Measurements from ENCODE around the gene FIG4.
"Not testable (repeated sequence)": the region's sequence is repeated elsewhere in the genome, so short reads cannot be mapped to it uniquely, and the experiment has no call there.

Gene FIG4

GRCh38 chr6:109690737-109691621 lies at the start of gene FIG4, which contains the start of gene AK9:
TSS of gene FIG4 (plus strand) at chr6:109691296. CDS start at chr6:109691436, 140 bp downstream.
TSS of gene AK9 (minus strand) at chr6:109691202. CDS start at chr6:109675745, 15,457 bp downstream.
- FAIRE-seq (peak; percentile 97), DNase-seq (ENCODE audit: extremely low spot score, insufficient read length, low read depth) (peak; percentile 82)

GRCh38 chr6:109644131-109644530 lies 47.0 kb upstream of the FIG4 start:
- FAIRE-seq (no peak), DNase-seq (ENCODE audit: extremely low spot score, insufficient read length, low read depth) (no peak)

GRCh38 chr6:109653264-109653663 lies 37.8 kb upstream of the FIG4 start:
- FAIRE-seq, result no peak
- DNase-seq (ENCODE audit: extremely low spot score, insufficient read length, low read depth), result no peak

GRCh38 chr6:109655761-109656262 lies 35.3 kb upstream of the FIG4 start:
- DNase-seq (ENCODE audit: extremely low spot score, insufficient read length, low read depth) (no peak), FAIRE-seq (no peak)

GRCh38 chr6:109660526-109661320 lies 30.4 kb upstream of the FIG4 start:
- FAIRE-seq, result no peak
- no peak for DNase-seq (ENCODE audit: extremely low spot score, insufficient read length, low read depth)

GRCh38 chr6:109662192-109662591 lies 28.9 kb upstream of the FIG4 start:
- DNase-seq (ENCODE audit: extremely low spot score, insufficient read length, low read depth) (no peak), FAIRE-seq (no peak)

GRCh38 chr6:109669811-109670210 lies 21.3 kb upstream of the FIG4 start:
- DNase-seq (ENCODE audit: extremely low spot score, insufficient read length, low read depth) (no peak), FAIRE-seq (no peak)

GRCh38 chr6:109671733-109672132 lies 19.4 kb upstream of the FIG4 start:
- FAIRE-seq, result no peak
- DNase-seq (ENCODE audit: extremely low spot score, insufficient read length, low read depth), result no peak

- FAIRE-seq (no peak), DNase-seq (ENCODE audit: extremely low spot score, insufficient read length, low read depth) (no peak)
These were observed 18.9 kb upstream of the FIG4 start for GRCh38 chr6:109672175-109672574.

- DNase-seq (ENCODE audit: extremely low spot score, insufficient read length, low read depth) (no peak), FAIRE-seq (no peak)
These were observed 18.3 kb upstream of the FIG4 start for GRCh38 chr6:109672839-109673238.

- no peak for DNase-seq (ENCODE audit: extremely low spot score, insufficient read length, low read depth)
- FAIRE-seq, result no peak
These were observed 14.4 kb upstream of the FIG4 start for GRCh38 chr6:109676724-109677123.

GRCh38 chr6:109678240-109678639 lies 12.9 kb upstream of the FIG4 start:
- FAIRE-seq (no peak), DNase-seq (ENCODE audit: extremely low spot score, insufficient read length, low read depth) (no peak)

- FAIRE-seq; DNase-seq (ENCODE audit: extremely low spot score, insufficient read length, low read depth): not testable (repeated sequence)
These were observed 12.2 kb upstream of the FIG4 start for GRCh38 chr6:109678661-109679505.

GRCh38 chr6:109686566-109687265 lies 4.4 kb upstream of the FIG4 start:
- DNase-seq (ENCODE audit: extremely low spot score, insufficient read length, low read depth), result no peak
- FAIRE-seq, result no peak

GRCh38 chr6:109687271-109687761 lies 3.8 kb upstream of the FIG4 start:
- FAIRE-seq, result no peak
- no peak for DNase-seq (ENCODE audit: extremely low spot score, insufficient read length, low read depth)

- DNase-seq (ENCODE audit: extremely low spot score, insufficient read length, low read depth) (peak; percentile 35), FAIRE-seq (peak; percentile 56)
These were observed 741 bp upstream of the FIG4 start for GRCh38 chr6:109690373-109690736.

- DNase-seq (ENCODE audit: extremely low spot score, insufficient read length, low read depth) (no peak), FAIRE-seq (peak; percentile 83)
These were observed 2.0 kb downstream of the FIG4 start for GRCh38 chr6:109693111-109693510.

GRCh38 chr6:109695468-109695867 lies 4.4 kb downstream of the FIG4 start:
- DNase-seq (ENCODE audit: extremely low spot score, insufficient read length, low read depth) (no peak), FAIRE-seq (no peak)

GRCh38 chr6:109696355-109696754 lies 5.3 kb downstream of the FIG4 start:
- no peak for FAIRE-seq
- DNase-seq (ENCODE audit: extremely low spot score, insufficient read length, low read depth), result no peak
